ENCODE data around the gene MAD1L1. TPM values are rescaled to one million over a fixed set of nuclear protein-coding genes. Genes with fewer than 3 reads are reported as not detected.

Gene MAD1L1
- total RNA-seq, 4 donors from 2014 or later: 22.3 to 56.6 (median 35.0) TPM

DNA sequence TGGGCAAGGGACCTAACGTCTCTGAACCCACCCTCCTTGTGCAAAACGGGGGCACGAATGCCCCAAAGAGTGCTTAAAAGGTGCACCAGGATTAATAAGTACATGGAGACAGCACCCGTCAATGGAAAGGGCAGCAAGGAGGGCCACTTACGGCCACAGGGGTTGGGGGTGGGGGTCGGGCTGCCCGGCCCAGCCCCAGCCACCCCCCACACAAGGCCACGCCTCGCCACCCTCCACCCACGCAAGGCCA is 213.4 kb downstream of the MAD1L1 start:
- Histone ChIP-seq H3K27ac (peak overlapping the region in 3 of 4 donors; percentile 71 to 80 (median 76)), H3K36me3 (peaks cover 0 to under 1% of the 10 kb centered on the region in 2 donors), H3K4me3 (peak overlapping the region in 1 of 2 donors; percentile 32), H3K9me3 (peaks cover 0 to 6% (median 0%) of the 10 kb centered on the region in 3 donors), H3K27me3 (no peaks in the 10 kb centered on the region), H3K4me1 (peaks cover 0 to 25% (median 12%) of the 10 kb centered on the region in 3 donors)
- ATAC-seq: no peak
- 100% methylated on average over 1 of the region's 10 CpGs; no CpG with 5 or more reads in 1 of the 2 donors for WGBS, 2 donors (ENCODE audit: low coverage in 1 of 2)
- TF ChIP-seq POLR2A (IDR thresholded peaks at IDR 0.05) (no peak), EP300 (IDR thresholded peaks at IDR 0.05) (no peak), POLR2AphosphoS5 (IDR thresholded peaks at IDR 0.05) (no peak)
- TF ChIP-seq, protein P1, sequence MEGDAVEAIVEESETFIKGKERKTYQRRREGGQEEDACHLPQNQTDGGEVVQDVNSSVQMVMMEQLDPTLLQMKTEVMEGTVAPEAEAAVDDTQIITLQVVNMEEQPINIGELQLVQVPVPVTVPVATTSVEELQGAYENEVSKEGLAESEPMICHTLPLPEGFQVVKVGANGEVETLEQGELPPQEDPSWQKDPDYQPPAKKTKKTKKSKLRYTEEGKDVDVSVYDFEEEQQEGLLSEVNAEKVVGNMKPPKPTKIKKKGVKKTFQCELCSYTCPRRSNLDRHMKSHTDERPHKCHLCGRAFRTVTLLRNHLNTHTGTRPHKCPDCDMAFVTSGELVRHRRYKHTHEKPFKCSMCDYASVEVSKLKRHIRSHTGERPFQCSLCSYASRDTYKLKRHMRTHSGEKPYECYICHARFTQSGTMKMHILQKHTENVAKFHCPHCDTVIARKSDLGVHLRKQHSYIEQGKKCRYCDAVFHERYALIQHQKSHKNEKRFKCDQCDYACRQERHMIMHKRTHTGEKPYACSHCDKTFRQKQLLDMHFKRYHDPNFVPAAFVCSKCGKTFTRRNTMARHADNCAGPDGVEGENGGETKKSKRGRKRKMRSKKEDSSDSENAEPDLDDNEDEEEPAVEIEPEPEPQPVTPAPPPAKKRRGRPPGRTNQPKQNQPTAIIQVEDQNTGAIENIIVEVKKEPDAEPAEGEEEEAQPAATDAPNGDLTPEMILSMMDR (IDR thresholded peaks at IDR 0.05): no peak

- peaks cover 0 to 25% (median 12%) of the 10 kb centered on the region in 3 donors for H3K4me1 ChIP-seq
- H3K27me3 ChIP-seq: no peaks in the 10 kb centered on the region
- peak; percentile 60 for ATAC-seq
- peaks cover 0 to 6% of the 10 kb centered on the region in 2 donors for H3K36me3 ChIP-seq
- peak overlapping the region in 3 of 4 donors; percentile 71 to 80 (median 76) for H3K27ac ChIP-seq
- peak overlapping the region in 1 of 2 donors; percentile 32 for H3K4me3 ChIP-seq
- 41% methylated on average over 6 to 12 of the region's 28 CpGs for WGBS, 2 donors (ENCODE audit: low coverage in 1 of 2)
- H3K9me3 ChIP-seq: no peaks in the 10 kb centered on the region
- TF ChIP-seq, protein P1 (IDR thresholded peaks at IDR 0.05): no peak
- TF ChIP-seq EP300 (IDR thresholded peaks at IDR 0.05) (no peak), POLR2A (IDR thresholded peaks at IDR 0.05) (no peak), POLR2AphosphoS5 (IDR thresholded peaks at IDR 0.05) (no peak)
These were observed 213.9 kb downstream of the MAD1L1 start for GRCh38 chr7:2018569-2019460.

DNA sequence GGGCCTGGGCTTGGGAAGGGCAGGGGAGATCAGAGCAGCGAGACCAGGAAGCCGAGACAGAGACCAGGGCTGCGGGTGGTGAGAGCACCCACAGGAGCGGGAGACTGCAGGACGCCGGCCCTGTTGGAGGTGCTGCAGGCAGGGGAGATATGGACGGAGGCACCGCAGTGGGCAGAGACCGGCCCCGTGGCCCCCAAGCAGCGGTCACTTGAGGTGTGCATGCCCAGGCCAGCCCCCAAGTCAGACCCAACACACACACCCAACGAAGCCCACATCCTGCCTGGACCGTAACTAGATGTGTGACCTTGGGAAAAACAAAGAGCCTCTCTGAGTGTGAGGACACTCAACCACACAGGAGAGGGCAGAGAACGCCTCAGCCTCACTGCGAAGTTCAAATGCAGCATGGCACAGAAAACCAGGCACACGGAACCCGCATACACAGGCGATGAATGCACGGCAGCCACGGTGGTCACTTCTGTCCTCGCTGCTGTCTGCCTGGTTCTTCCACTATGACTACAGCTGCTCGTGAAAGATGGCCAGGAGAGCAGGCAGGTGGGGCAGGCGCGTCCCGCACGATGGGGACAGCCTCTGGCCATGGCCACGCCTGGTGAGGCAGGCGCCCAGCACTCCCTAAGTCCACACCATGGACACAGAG is 214.7 kb downstream of the MAD1L1 start:
- no peak for ATAC-seq
- 100% methylated on average over 5 of the region's 28 CpGs; no CpG with 5 or more reads in 1 of the 2 donors for WGBS, 2 donors (ENCODE audit: low coverage in 1 of 2)
- no peaks in the 10 kb centered on the region for H3K9me3 ChIP-seq
- peak overlapping the region in 1 of 4 donors; percentile 80 for H3K27ac ChIP-seq
- no peaks in the 10 kb centered on the region for H3K27me3 ChIP-seq
- H3K36me3 ChIP-seq: peaks cover 0 to 14% of the 10 kb centered on the region in 2 donors
- H3K4me1 ChIP-seq: peaks cover 0 to 30% (median 12%) of the 10 kb centered on the region in 3 donors
- TF ChIP-seq EP300 (IDR thresholded peaks at IDR 0.05): no peak
- TF ChIP-seq, protein P1 (IDR thresholded peaks at IDR 0.05): no peak
- no peak overlapping the region for H3K4me3 ChIP-seq

DNA sequence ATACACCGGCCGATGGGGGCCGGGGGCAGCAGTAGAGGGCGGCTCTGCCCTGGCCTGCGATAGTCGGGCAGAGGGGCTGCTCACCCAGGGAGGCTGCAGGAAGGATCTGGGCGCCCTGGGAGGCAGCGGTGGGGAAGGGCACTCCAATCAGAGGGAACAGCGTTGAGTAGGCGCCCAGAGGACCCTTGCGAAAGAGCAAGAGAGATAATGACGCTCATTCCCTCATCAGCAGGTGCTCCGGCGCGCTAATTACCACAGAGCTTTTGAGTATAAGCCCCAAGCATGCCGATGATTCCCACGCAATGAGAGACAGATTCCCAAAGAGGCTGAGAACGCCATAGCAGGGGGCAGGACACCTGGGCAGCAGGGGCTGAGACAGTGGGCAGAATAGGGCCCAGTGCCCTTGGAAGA is 215.3 kb downstream of the MAD1L1 start:
- H3K27me3 ChIP-seq: no peaks in the 10 kb centered on the region
- H3K9me3 ChIP-seq: no peaks in the 10 kb centered on the region
- H3K4me3 ChIP-seq: no peak overlapping the region
- TF ChIP-seq EP300 (IDR thresholded peaks at IDR 0.05): no peak
- no peak for TF ChIP-seq POLR2A (IDR thresholded peaks at IDR 0.05)
- TF ChIP-seq, protein P1 (IDR thresholded peaks at IDR 0.05): no peak
- no peak for TF ChIP-seq POLR2AphosphoS5 (IDR thresholded peaks at IDR 0.05)
- H3K4me1 ChIP-seq: peaks cover 0 to 35% (median 12%) of the 10 kb centered on the region in 3 donors
- 100% methylated on average over 1 to 2 of the region's 18 CpGs for WGBS, 2 donors (ENCODE audit: low coverage in 1 of 2)
- no peak overlapping the region for H3K27ac ChIP-seq
- no peak for ATAC-seq
- peaks cover 0 to 20% of the 10 kb centered on the region in 2 donors for H3K36me3 ChIP-seq
